ENCODE results near the gene RSPH1. TPM values are rescaled to one million over a fixed set of nuclear protein-coding genes. Genes with fewer than 3 reads are reported as not detected.

The RSPH1 gene
- total RNA-seq, 1 donor, result 0.81 TPM

GRCh38 chr21:42532466-42533181 lies 36.6 kb upstream of the RSPH1 start:
- DNase-seq (ENCODE audit: low read depth in 2 of 3, low spot score in 2 of 3), result peak in 2 of 3 donors; percentile 53 to 86

- DNase-seq (ENCODE audit: low read depth in 2 of 3, low spot score in 2 of 3), result no peak
Observed at GRCh38 chr21:42531771-42532170, 35.7 kb upstream of the RSPH1 start.

GRCh38 chr21:42530167-42530518 lies 34.1 kb upstream of the RSPH1 start:
- DNase-seq (ENCODE audit: low read depth in 2 of 3, low spot score in 2 of 3), result no peak

GRCh38 chr21:42527489-42528158 lies 31.6 kb upstream of the RSPH1 start:
- DNase-seq (ENCODE audit: low read depth in 2 of 3, low spot score in 2 of 3), result peak in 2 of 3 donors; percentile 42 to 79

GRCh38 chr21:42527127-42527488 lies 31.1 kb upstream of the RSPH1 start:
- DNase-seq (ENCODE audit: low read depth in 2 of 3, low spot score in 2 of 3), result no peak

- no peak for DNase-seq (ENCODE audit: low read depth in 2 of 3, low spot score in 2 of 3)
Observed at GRCh38 chr21:42526379-42526727, 30.3 kb upstream of the RSPH1 start.

- DNase-seq (ENCODE audit: low read depth in 2 of 3, low spot score in 2 of 3), result no peak
Observed at GRCh38 chr21:42525676-42526378, 29.8 kb upstream of the RSPH1 start.

- no peak for DNase-seq (ENCODE audit: low read depth in 2 of 3, low spot score in 2 of 3)
Observed at GRCh38 chr21:42525029-42525581, 29.1 kb upstream of the RSPH1 start.

GRCh38 chr21:42524341-42525028 lies 28.5 kb upstream of the RSPH1 start:
- DNase-seq (ENCODE audit: low read depth in 2 of 3, low spot score in 2 of 3), result peak in 2 of 3 donors; percentile 76 to 94

- no peak for DNase-seq (ENCODE audit: low read depth in 2 of 3, low spot score in 2 of 3)
Observed at GRCh38 chr21:42523941-42524340, 27.9 kb upstream of the RSPH1 start.

- no peak for DNase-seq (ENCODE audit: low read depth in 2 of 3, low spot score in 2 of 3)
Observed at GRCh38 chr21:42523211-42523610, 27.2 kb upstream of the RSPH1 start.

GRCh38 chr21:42522771-42523170 lies 26.7 kb upstream of the RSPH1 start:
- DNase-seq (ENCODE audit: low read depth in 2 of 3, low spot score in 2 of 3), result no peak

GRCh38 chr21:42522271-42522670 lies 26.2 kb upstream of the RSPH1 start:
- no peak for DNase-seq (ENCODE audit: low read depth in 2 of 3, low spot score in 2 of 3)

GRCh38 chr21:42521805-42522204 lies 25.8 kb upstream of the RSPH1 start:
- DNase-seq (ENCODE audit: low read depth in 2 of 3, low spot score in 2 of 3), result no peak

GRCh38 chr21:42521384-42521783 lies 25.4 kb upstream of the RSPH1 start:
- DNase-seq (ENCODE audit: low read depth in 2 of 3, low spot score in 2 of 3), result no peak

- no peak for DNase-seq (ENCODE audit: low read depth in 2 of 3, low spot score in 2 of 3)
Observed at GRCh38 chr21:42520628-42521253, 24.7 kb upstream of the RSPH1 start.

GRCh38 chr21:42518626-42519025 lies 22.6 kb upstream of the RSPH1 start:
- no peak for DNase-seq (ENCODE audit: low read depth in 2 of 3, low spot score in 2 of 3)

GRCh38 chr21:42518215-42518614 lies 22.2 kb upstream of the RSPH1 start:
- DNase-seq (ENCODE audit: low read depth in 2 of 3, low spot score in 2 of 3), result no peak

- DNase-seq (ENCODE audit: low read depth in 2 of 3, low spot score in 2 of 3), result no peak
Observed at GRCh38 chr21:42515708-42516502, 19.9 kb upstream of the RSPH1 start.

- no peak for DNase-seq (ENCODE audit: low read depth in 2 of 3, low spot score in 2 of 3)
Observed at GRCh38 chr21:42514883-42515228, 18.8 kb upstream of the RSPH1 start.
